Stimulated activated CD4-positive, alpha-beta T cell treated with anti-CD3 and anti-CD28 coated beads, TNF-alpha, amount 100 ng/mL, for 24 hours (primary cell): ENCODE results near the gene EDIL3.
"Not testable (repeated sequence)": the region's sequence is repeated elsewhere in the genome, so short reads cannot be mapped to it uniquely, and the experiment has no call there.

Source experiments
- DNase-seq, 3 experiments: peaks; one replicate each; pipeline ENCODE4 v3.0.0-alpha.2; 2020; ENCODE audit warnings: low read depth in 3 of 3

EDIL3 gene

GRCh38 chr5:84063041-84063440 is 321.6 kb downstream of the EDIL3 start:
- no peak for DNase-seq

GRCh38 chr5:84059672-84060071 is 325.0 kb downstream of the EDIL3 start:
- DNase-seq = no peak

GRCh38 chr5:84058561-84058960 is 326.1 kb downstream of the EDIL3 start:
- no peak for DNase-seq

GRCh38 chr5:84057211-84057610 is 327.5 kb downstream of the EDIL3 start:
- DNase-seq = no peak

GRCh38 chr5:84045964-84046363 is 338.7 kb downstream of the EDIL3 start:
- no peak for DNase-seq

GRCh38 chr5:84036842-84037241 is 347.8 kb downstream of the EDIL3 start:
- no peak for DNase-seq

GRCh38 chr5:84032324-84032723 is 352.4 kb downstream of the EDIL3 start:
- no peak for DNase-seq

- no peak for DNase-seq
Observed at GRCh38 chr5:84028093-84028492, 356.6 kb downstream of the EDIL3 start.

GRCh38 chr5:84018521-84018920 is 366.2 kb downstream of the EDIL3 start:
- DNase-seq = not testable (repeated sequence)

GRCh38 chr5:84017523-84018172 is 367.0 kb downstream of the EDIL3 start:
- DNase-seq = no peak

GRCh38 chr5:84016085-84016484 is 368.6 kb downstream of the EDIL3 start:
- DNase-seq = no peak

- DNase-seq = no peak
Observed at GRCh38 chr5:84014966-84015365, 369.7 kb downstream of the EDIL3 start.

GRCh38 chr5:83993803-83994202 is 390.9 kb downstream of the EDIL3 start:
- no peak for DNase-seq

GRCh38 chr5:83991566-83992224 is 393.0 kb downstream of the EDIL3 start:
- DNase-seq = no peak

GRCh38 chr5:83988293-83988685 is 396.4 kb downstream of the EDIL3 start:
- no peak for DNase-seq

- no peak for DNase-seq
Observed at GRCh38 chr5:83987513-83988292, 397.0 kb downstream of the EDIL3 start.

- no peak for DNase-seq
Observed at GRCh38 chr5:83983852-83984251, 400.8 kb downstream of the EDIL3 start.

GRCh38 chr5:83973925-83974815 is 410.5 kb downstream of the EDIL3 start:
- no peak for DNase-seq

- no peak for DNase-seq
Observed at GRCh38 chr5:83972909-83973308, 411.8 kb downstream of the EDIL3 start.

GRCh38 chr5:83972236-83972635 is 412.4 kb downstream of the EDIL3 start:
- no peak for DNase-seq

GRCh38 chr5:83967417-83967816 is 417.3 kb downstream of the EDIL3 start:
- no peak for DNase-seq

GRCh38 chr5:83965441-83965840 is 419.2 kb downstream of the EDIL3 start:
- DNase-seq = no peak
